Ramos (cell line): ENCODE data around the gene SLC11A1.

Experiments
- in situ Hi-C: fragments of 300-500 bp; cut with MboI; formaldehyde crosslinking; loops from one replicate; pipeline ENCODE4 v1.14.3; 2022; ENCODE audit warnings: low sequenced_read_pairs; ENCODE audit not compliant: unreplicated experiment

Gene SLC11A1

GRCh38 chr2:218402911-218403411 lies 20.9 kb downstream of the SLC11A1 start:
- in situ Hi-C loops = loop anchor here (10.0 kb wide), 1 partner anchor 252 kb away; the partner anchor contains the start of genes BCS1L and ZNF142

DNA sequence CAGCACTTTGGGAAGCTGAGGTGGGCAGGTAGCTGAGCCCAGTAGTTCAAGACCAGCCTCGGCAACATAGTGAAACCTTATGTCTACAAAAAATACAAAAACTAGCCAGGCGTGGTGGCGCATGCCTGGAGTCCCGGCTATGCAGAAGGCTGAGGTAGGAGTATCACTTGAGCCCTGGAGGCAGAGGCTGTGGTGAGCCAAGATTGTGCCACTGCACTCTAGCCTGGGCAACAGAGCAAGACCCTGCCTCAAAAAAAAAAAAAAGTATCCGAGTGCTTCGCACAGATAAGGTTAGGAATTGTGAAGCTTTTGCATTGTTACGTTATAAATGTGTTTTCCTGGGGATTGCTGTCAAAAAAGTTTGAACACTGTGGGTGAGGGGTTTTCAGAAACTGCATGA lies 21.7 kb downstream of the SLC11A1 start:
- in situ Hi-C loops = loop anchor here (10.0 kb wide), 1 partner anchor 251 kb away; the partner anchor contains the start of genes BCS1L and ZNF142

- in situ Hi-C loops = loop anchor here (10.0 kb wide), 1 partner anchor 250 kb away; the partner anchor contains the start of genes BCS1L and ZNF142
These were observed 22.4 kb downstream of the SLC11A1 start for GRCh38 chr2:218404351-218405085.

DNA sequence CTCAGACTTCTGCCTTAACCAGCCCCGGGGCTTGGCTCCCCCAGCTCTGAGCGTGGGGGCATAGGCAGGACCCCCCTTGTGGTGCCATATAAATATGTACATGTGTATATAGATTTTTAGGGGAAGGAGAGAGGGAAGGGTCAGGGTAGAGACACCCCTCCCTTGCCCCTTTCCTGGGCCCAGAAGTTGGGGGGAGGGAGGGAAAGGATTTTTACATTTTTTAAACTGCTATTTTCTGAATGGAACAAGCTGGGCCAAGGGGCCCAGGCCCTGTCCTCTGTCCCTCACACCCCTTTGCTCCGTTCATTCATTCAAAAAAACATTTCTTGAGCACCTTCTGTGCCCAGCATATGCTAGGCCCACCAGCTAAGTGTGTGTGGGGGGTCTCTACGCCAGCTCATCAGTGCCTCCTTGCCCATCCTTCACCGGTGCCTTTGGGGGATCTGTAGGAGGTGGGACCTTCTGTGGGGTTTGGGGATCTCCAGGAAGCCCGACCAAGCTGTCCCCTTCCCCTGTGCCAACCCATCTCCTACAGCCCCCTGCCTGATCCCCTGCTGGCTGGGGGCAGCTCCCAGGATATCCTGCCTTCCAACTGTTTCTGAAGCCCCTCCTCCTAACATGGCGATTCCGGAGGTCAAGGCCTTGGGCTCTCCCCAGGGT lies 23.1 kb downstream of the SLC11A1 start:
- in situ Hi-C loops = loop anchor here (10.0 kb wide), 1 partner anchor 250 kb away; the partner anchor contains the start of genes BCS1L and ZNF142

GRCh38 chr2:218405746-218406208 lies 23.7 kb downstream of the SLC11A1 start:
- in situ Hi-C loops = loop anchor here (10.0 kb wide), 1 partner anchor 249 kb away; the partner anchor contains the start of genes BCS1L and ZNF142

DNA sequence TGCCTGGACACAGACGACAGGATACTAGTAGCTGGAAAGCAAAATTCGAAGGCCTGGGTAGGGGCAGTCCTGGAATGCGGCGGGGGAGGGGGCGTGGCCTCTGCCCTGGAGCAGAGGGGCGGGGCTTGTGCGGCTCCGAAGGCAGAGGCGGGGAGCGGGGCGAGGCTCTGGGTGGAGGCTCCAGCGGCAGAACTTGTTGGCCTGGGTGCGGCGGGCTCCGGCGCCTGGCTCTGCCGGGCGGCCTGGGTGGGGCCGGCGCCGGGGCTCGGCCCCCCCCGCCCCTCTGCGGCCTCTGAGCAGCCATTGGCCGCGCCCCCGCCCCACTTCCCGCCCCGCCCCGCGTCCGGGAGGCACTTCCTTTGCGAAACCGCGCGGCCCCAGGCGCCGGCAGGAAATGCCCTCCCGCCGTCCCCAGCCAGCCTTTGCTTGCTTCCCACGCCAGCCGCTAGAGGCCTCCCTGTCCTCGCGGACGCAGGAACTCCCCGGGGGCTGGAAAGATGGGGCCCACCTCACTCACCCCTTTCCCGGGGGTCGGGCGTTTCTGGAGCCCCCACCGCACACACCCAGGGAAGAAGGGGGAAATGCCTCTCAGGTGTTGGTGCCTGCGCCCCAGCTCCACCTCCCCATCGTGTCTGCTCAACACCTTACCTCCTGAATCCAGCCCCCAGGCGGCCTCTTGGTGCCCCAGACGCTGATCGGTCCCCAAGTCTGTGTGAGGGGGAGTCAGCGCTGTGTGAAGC lies 24.3 kb downstream of the SLC11A1 start:
- in situ Hi-C loops = loop anchor here (10.0 kb wide), 1 partner anchor 248 kb away; the partner anchor contains the start of genes BCS1L and ZNF142

DNA sequence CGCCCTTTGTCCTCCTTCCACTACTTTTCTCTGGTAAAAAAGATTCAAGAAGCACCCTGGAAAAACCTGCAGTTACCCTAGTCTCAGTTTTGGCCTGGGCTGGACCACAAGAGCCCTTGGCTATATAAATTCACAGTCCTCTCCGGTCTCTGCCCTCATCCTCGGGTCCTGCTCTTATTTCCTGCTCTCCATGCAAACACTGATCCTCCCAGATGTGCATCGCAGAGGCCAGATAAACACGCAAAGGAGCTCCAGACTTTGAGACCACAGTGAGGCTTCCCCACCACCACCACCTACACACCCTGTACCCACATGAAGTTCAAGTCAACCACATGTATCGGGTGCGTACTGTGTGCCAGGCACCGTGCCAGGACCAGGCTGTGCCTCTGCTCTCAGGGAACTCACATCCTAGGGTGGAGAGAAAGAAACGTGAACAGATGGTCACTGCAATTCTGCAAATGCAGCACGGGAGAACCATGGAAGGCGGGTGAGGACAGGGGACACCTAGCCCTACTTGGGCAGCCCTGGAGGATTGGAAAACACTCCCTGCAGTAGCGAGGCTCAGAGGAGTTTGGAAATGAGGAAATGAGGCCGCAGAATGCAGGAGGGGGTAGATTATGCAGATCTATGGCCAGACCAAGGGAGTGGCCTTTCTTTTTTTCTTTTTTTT lies 25.0 kb downstream of the SLC11A1 start:
- in situ Hi-C loops = loop anchor here (10.0 kb wide), 1 partner anchor 248 kb away; the partner anchor contains the start of genes BCS1L and ZNF142

GRCh38 chr2:218407717-218408116 lies 25.6 kb downstream of the SLC11A1 start:
- in situ Hi-C loops = loop anchor here (10.0 kb wide), 1 partner anchor 247 kb away; the partner anchor contains the start of genes BCS1L and ZNF142

GRCh38 chr2:218418321-218418716 lies 36.2 kb downstream of the SLC11A1 start:
- in situ Hi-C loops = no loop called here

DNA sequence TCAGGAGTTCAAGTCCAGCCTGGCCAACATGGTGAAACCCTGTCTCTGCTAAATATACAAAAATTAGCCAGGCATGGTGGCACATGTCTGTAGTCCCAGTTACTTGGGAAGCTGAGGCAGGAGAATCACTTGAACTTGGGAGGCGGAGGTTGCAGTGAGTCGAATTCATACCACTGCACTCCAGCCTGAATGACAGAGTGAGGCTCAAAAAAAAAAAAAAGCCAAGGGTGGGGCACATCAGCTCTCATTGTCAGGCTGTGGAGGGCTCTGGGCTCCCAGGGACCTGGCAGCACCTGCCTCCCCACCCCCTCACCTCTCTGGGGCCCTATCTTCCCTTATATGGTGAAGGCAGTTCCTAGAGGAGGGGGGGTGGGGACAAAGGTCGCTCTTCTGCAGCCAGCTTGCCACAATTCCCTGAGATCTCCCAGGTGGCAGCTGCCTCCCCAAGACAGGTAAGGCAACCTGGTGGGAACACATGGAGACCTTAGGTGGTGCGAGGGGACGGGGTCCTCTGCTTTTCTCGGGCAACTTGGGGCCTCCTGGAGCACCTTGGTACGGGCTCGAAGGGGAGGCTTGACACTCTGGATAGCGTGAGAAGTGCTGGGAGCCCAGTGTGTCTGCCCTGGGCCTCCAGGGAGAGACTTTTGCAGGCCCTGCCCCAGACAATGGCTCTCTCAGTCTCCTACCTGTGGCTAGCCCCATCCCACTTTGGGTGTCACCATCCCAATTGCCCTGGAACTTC lies 36.8 kb downstream of the SLC11A1 start, which contains the start of gene VIL1:
VIL1 (plus strand) TSS at position 407 of the 742 bp plus-strand sequence. CDS start 4,656 bp downstream, outside the sequence.
- in situ Hi-C loops = no loop called here

GRCh38 chr2:218419630-218420216 lies 37.6 kb downstream of the SLC11A1 start:
- in situ Hi-C loops = no loop called here

GRCh38 chr2:218421027-218421426 lies 39.0 kb downstream of the SLC11A1 start:
- in situ Hi-C loops = no loop called here

DNA sequence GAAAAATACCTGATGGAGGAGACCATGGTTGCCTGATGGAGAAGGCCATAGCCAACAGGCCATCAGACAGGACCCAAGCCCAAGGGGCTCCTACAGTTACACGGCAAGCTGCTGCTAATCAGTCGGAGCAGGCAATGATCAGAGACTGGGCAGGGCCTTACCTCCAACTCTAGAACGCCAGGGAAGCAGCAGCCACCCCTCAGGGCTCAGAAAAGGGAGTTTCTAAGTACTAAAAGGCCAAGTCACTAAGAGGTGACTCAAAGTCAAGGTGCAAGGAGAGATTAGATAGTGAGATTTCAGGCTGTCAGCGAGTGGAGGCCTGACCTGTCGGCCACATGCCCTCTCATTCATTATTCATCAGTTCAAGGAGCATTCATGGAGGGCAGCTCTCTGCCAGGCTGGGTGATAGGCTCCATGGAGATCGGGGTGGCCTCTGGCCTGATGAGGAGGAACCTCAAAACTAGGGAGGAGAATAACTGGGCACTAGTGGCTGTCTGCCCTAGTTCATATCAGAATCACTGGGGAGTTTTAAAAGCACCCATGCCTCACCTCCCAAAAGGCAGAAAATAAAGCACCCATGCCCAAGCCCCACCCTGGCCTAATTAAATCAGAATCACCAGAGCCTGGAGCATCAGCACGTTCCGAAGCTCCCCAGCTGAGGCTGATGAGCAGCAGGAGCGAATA lies 40.5 kb downstream of the SLC11A1 start:
- in situ Hi-C loops = no loop called here

- in situ Hi-C loops = no loop called here
These were observed 41.5 kb downstream of the SLC11A1 start for GRCh38 chr2:218423584-218423983.

- in situ Hi-C loops = no loop called here
These were observed 43.5 kb downstream of the SLC11A1 start for GRCh38 chr2:218425531-218425930.

GRCh38 chr2:218427741-218428140 lies 45.7 kb downstream of the SLC11A1 start:
- in situ Hi-C loops = no loop called here

GRCh38 chr2:218428846-218429558 lies 46.9 kb downstream of the SLC11A1 start:
- in situ Hi-C loops = no loop called here
